ENCODE data around the gene MGARP. TPM values are rescaled to one million over a fixed set of nuclear protein-coding genes. Genes with fewer than 3 reads are reported as not detected.

MGARP gene
- total RNA-seq, 1 experiment from 2014 or later = 2.3 TPM

- intact Hi-C loops (cut with micrococcal nuclease; ENCODE audit: unreplicated experiment) (loop anchor here (10.0 kb wide), 1 partner anchor 49 kb away; no protein-coding TSS in a partner anchor), in situ Hi-C loops (cut with HindIII; ENCODE audit: low pct_unique_long_range_greater_than_20kb, low sequenced_read_pairs) (no loop called here)
- Histone ChIP-seq H3K36me3 (ENCODE audit: control insufficient read depth, insufficient read depth, low read length) (no peaks in the 10 kb centered on the region), H3K4me1 (ENCODE audit: control insufficient read depth, insufficient read depth, low read length) (no peaks in the 10 kb centered on the region), H3K4me3 (ENCODE audit: low read depth in 2 of 2, low read length in 2 of 2) (no peak overlapping the region), H3K27ac (ENCODE audit: low read length) (no peak overlapping the region), H3K9me3 (ENCODE audit: control insufficient read depth, insufficient read depth, low read depth, low read length) (no peaks in the 10 kb centered on the region), H3K27me3 (ENCODE audit: control insufficient read depth, insufficient read depth, low read length) (no peaks in the 10 kb centered on the region)
- ATAC-seq (no peak), DNase-seq (ENCODE audit: low read depth, low spot score) (no peak)
- ChIA-PET POLR2A (no interaction called here), CTCF (no interaction called here)
- BruUV-seq (replicated peaks) = no TSS peak
- no peak for TF ChIP-seq SIN3A (IDR thresholded peaks at IDR 0.05; ENCODE audit: borderline replicate concordance, insufficient read depth, low read depth, low read length)
- TF ChIP-seq TCF7L2 (IDR thresholded peaks at IDR 0.05; ENCODE audit: low read depth, low read length) = no peak
- no peak for TF ChIP-seq POLR2AphosphoS5 (IDR thresholded peaks at IDR 0.05; ENCODE audit: low read depth, low read length)
- no peak for TF ChIP-seq REST (IDR thresholded peaks at IDR 0.05; ENCODE audit: insufficient read depth in 1 of 2, low read depth in 2 of 2, low read length in 1 of 2)
- no peak for TF ChIP-seq CTCF (IDR thresholded peaks at IDR 0.05)
Measured at GRCh38 chr4:139273835-139274234, 6.2 kb downstream of the MGARP start.

- no TSS peak for BruUV-seq (replicated peaks)
- peaks cover 3% of the 10 kb centered on the region for H3K4me1 ChIP-seq (ENCODE audit: control insufficient read depth, insufficient read depth, low read length)
- DNase-seq (ENCODE audit: low read depth, low spot score) = no peak
- TF ChIP-seq REST (IDR thresholded peaks at IDR 0.05; ENCODE audit: insufficient read depth in 1 of 2, low read depth in 2 of 2, low read length in 1 of 2) (no peak), POLR2AphosphoS5 (IDR thresholded peaks at IDR 0.05; ENCODE audit: low read depth, low read length) (no peak), CTCF (IDR thresholded peaks at IDR 0.05) (no peak), SIN3A (IDR thresholded peaks at IDR 0.05; ENCODE audit: borderline replicate concordance, insufficient read depth, low read depth, low read length) (no peak), TCF7L2 (IDR thresholded peaks at IDR 0.05; ENCODE audit: low read depth, low read length) (no peak)
- no peaks in the 10 kb centered on the region for H3K36me3 ChIP-seq (ENCODE audit: control insufficient read depth, insufficient read depth, low read length)
- CTCF ChIA-PET = no interaction called here
- no peak overlapping the region for H3K4me3 ChIP-seq (ENCODE audit: low read depth in 2 of 2, low read length in 2 of 2)
- no peak overlapping the region for H3K27ac ChIP-seq (ENCODE audit: low read length)
- intact Hi-C loops (cut with micrococcal nuclease; ENCODE audit: unreplicated experiment) = no loop called here
- in situ Hi-C loops (cut with HindIII; ENCODE audit: low pct_unique_long_range_greater_than_20kb, low sequenced_read_pairs) = no loop called here
- POLR2A ChIA-PET = no interaction called here
- ATAC-seq = no peak
- H3K9me3 ChIP-seq (ENCODE audit: control insufficient read depth, insufficient read depth, low read depth, low read length) = no peaks in the 10 kb centered on the region
- no peaks in the 10 kb centered on the region for H3K27me3 ChIP-seq (ENCODE audit: control insufficient read depth, insufficient read depth, low read length)
Measured at GRCh38 chr4:139267301-139267700, 12.7 kb downstream of the MGARP start.
